AG04449 (cell line): ENCODE results near the gene PDE1C.

Experiments
- CTCF ChIA-PET: fragments of 350-600 bp; formaldehyde crosslinking; extraction: SDS; loops from one replicate; lab custom pipeline; 2021; ENCODE audit warnings: antibody characterized with exemption; lab: Yijun Ruan, JAX
- POLR2A ChIA-PET: fragments of 400-600, 350-600 bp; formaldehyde crosslinking; extraction: SDS; loops from one replicate; lab custom pipeline; 2020; ENCODE audit warnings: antibody characterized with exemption, inconsistent platforms; lab: Yijun Ruan, JAX
- DNase-seq: peaks from one replicate; pipeline ENCODE4 v3.0.0-alpha.2; 2010; ENCODE audit warnings: low read depth, low spot score
- H3K4me3 ChIP-seq: 2 replicates; pipeline ENCODE4 v1.5.1; 2011; ENCODE audit warnings: low read depth, mild to moderate bottlenecking, control low read depth, low read length
- CTCF ChIP-seq: IDR thresholded peaks from one replicate; pipeline ENCODE4 v1.5.1; 2011; ENCODE audit warnings: mild to moderate bottlenecking, moderate library complexity, low read length, control low read depth, inconsistent platforms; ENCODE audit not compliant: insufficient read depth; ENCODE audit errors: missing control alignments

The PDE1C gene

GRCh38 chr7:31974351-31974750 is 95.9 kb downstream of the PDE1C start:
- no peak overlapping the region for H3K4me3 ChIP-seq
- TF ChIP-seq CTCF, result no peak
- ChIA-PET POLR2A (no interaction called here), CTCF (no interaction called here)
- no peak for DNase-seq

- CTCF ChIA-PET, result no interaction called here
- no peak for TF ChIP-seq CTCF
- POLR2A ChIA-PET, result no interaction called here
These were observed 99.0 kb downstream of the PDE1C start for GRCh38 chr7:31971049-31971667.

GRCh38 chr7:31970501-31970900 is 99.7 kb downstream of the PDE1C start:
- TF ChIP-seq CTCF, result no peak
- no peak for DNase-seq
- ChIA-PET CTCF (no interaction called here), POLR2A (no interaction called here)
- no peak overlapping the region for H3K4me3 ChIP-seq

More at GRCh38 chr7:31971049-31971667, 99.0 kb downstream of the PDE1C start:
- no peak for DNase-seq
- H3K4me3 ChIP-seq, result no peak overlapping the region

- DNase-seq, result no peak
- POLR2A ChIA-PET, result no interaction called here
- H3K4me3 ChIP-seq, result no peak overlapping the region
- no peak for TF ChIP-seq CTCF
- CTCF ChIA-PET, result no interaction called here
These were observed 106.5 kb downstream of the PDE1C start for GRCh38 chr7:31963569-31964175.

GRCh38 chr7:31962246-31962645 is 108.0 kb downstream of the PDE1C start:
- H3K4me3 ChIP-seq, result no peak overlapping the region
- ChIA-PET POLR2A (no interaction called here), CTCF (no interaction called here)
- DNase-seq, result no peak
- no peak for TF ChIP-seq CTCF

- POLR2A ChIA-PET, result no interaction called here
- H3K4me3 ChIP-seq, result no peak overlapping the region
- no peak for DNase-seq
- CTCF ChIA-PET, result no interaction called here
- TF ChIP-seq CTCF, result no peak
These were observed 112.0 kb downstream of the PDE1C start for GRCh38 chr7:31958226-31958625.
